ENCODE results near the gene PCDHGB7. TPM values are rescaled to one million over a fixed set of nuclear protein-coding genes. Genes with fewer than 3 reads are reported as not detected.
A peak's percentile ranks its signal among the peaks of the same experiment; 100 is the strongest.
"Not testable (repeated sequence)": the region's sequence is repeated elsewhere in the genome, so short reads cannot be mapped to it uniquely, and the experiment has no call there.

Gene PCDHGB7
- total RNA-seq, 1 experiment from 2014 or later, result 0.79 TPM

- not testable (repeated sequence) for DNase-seq (ENCODE audit: extremely low read depth, low read depth)
Observed at GRCh38 chr5:141394401-141395187, 22.9 kb upstream of the PCDHGB7 start.

GRCh38 chr5:141397756-141398551 is 19.5 kb upstream of the PCDHGB7 start, which contains the start of gene PCDHGB5:
Gene PCDHGB5 (plus strand): TSS chr5:141397947. CDS start chr5:141398128, 181 bp downstream.
- not testable (repeated sequence) for DNase-seq (ENCODE audit: extremely low read depth, low read depth)

- no peak for DNase-seq (ENCODE audit: extremely low read depth, low read depth)
Observed at GRCh38 chr5:141398608-141399007, 18.9 kb upstream of the PCDHGB7 start.

- DNase-seq (ENCODE audit: extremely low read depth, low read depth), result no peak
Observed at GRCh38 chr5:141399555-141400258, 17.8 kb upstream of the PCDHGB7 start.

DNA sequence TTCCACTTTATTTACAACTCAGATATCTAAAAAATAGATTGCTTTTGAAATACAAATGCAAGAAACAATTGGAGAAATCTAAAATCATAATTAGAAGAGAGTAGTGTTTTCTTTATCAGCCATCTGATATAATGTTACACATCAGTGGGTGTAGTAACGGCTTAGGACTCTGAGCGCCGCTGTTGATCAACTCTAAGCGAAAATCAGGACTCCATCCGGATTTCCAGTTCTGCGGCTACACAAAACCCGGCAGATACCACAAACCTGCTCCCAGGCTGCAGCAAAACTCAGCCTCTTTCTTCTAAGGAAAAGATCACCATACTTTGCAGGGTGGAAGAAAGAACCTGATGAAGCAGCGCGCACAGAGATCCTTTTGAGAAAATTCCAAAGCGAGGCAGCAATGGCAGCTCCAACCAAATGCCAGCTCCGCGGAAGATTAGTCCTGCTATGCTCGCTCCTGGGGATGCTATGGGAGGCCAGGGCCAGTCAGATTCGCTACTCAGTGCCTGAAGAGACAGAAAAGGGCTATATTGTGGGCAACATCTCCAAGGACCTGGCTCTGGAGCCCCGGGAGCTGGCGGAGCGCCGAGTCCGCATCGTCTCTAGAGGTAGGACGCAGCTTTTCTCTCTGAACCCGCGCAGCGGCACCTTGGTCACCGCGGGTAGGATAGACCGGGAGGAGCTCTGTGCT is 14.8 kb upstream of the PCDHGB7 start, which contains the start of gene PCDHGA9:
Gene PCDHGA9, plus strand, starts transcription at position 226 of the 691 bp plus-strand sequence. Its CDS starts 175 bp downstream, at position 401.
- peak; percentile 33 for DNase-seq (ENCODE audit: extremely low read depth, low read depth)

DNA sequence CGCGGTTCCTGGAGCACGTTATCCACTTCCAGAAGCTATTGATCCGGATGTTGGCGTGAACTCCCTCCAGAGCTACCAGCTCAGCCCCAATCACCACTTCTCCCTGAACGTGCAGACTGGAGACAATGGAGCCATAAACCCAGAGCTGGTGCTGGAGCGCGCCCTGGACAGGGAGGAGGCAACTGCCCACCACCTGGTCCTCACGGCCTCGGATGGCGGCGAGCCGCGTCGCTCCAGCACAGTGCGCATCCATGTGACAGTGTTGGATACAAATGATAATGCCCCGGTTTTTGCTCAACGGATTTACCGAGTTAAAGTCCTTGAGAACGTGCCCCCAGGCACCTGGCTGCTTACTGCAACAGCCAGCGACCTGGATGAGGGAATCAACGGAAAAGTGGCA is 14.1 kb upstream of the PCDHGB7 start:
- no peak for DNase-seq (ENCODE audit: extremely low read depth, low read depth)

DNA sequence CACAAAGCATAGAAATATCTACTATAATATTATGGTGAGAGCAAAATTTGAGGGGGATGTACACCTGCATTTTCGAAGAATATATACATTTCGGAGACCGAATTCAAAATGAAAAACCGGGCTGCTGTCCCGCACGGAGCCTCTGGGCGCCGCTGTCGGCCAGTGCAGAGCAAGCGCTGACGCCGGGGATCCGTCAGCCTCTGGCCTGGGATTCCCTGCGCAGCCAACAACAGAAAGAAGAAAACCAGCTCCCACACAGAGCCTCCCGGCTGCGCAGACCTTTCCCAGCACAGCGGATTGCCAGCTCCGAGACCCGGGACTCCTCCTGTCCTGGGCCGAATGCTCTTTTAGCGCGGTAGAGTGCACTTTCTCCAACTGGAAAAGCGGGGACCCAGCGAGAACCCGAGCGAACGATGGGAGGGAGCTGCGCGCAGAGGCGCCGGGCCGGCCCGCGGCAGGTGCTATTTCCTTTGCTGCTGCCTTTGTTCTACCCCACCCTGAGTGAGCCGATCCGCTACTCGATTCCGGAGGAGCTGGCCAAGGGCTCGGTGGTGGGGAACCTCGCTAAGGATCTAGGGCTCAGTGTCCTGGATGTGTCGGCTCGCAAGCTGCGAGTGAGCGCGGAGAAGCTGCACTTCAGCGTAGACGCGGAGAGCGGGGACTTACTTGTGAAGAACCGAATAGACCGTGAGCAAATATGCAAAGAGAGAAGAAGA is 9.5 kb upstream of the PCDHGB7 start, which contains the start of gene PCDHGB6:
Gene PCDHGB6, plus strand, starts transcription at position 232 of the 716 bp plus-strand sequence. Its CDS starts 182 bp downstream, at position 414.
- DNase-seq (ENCODE audit: extremely low read depth, low read depth), result not testable (repeated sequence)

DNA sequence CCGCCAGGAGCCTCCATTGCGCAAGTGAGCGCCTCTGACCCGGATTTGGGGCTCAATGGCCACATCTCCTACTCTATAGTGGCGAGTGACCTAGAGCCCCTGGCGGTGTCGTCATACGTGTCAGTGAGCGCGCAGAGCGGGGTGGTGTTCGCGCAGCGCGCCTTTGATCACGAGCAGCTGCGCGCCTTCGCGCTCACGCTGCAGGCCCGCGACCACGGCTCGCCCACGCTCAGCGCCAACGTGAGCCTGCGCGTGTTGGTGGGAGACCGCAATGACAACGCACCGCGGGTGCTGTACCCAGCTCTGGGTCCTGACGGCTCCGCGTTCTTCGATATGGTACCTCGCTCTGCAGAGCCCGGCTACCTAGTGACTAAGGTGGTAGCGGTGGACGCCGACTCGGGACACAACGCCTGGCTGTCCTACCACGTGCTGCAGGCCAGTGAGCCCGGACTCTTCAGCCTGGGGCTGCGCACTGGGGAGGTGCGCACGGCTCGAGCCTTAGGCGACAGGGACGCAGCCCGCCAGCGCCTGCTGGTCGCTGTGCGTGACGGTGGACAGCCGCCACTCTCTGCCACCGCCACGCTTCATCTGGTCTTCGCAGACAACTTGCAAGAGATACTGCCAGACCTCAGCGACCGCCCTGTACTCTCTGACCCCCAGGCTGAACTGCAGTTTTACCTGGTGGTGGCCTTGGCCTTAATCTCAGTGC is 7.7 kb upstream of the PCDHGB7 start:
- no peak for DNase-seq (ENCODE audit: extremely low read depth, low read depth)

DNA sequence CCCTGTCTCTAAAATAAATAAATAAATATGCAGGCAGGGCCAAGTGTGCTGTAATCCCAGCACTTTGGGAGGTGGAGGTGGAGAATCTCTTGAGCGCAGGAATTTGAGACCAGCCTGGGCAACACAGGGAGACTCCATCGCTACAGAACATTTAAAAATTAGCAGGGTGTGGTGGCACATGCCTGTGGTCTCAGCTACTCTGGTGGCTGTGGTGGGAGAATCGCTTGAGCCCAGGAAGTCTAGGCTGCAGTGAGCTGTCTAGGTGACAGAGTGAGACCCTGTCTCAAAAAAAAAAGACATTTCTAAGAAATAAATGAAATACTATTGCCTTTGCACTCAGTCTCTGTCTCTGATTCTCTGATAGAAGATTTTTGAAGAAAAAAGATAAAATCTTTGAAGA is 5.9 kb upstream of the PCDHGB7 start:
- DNase-seq (ENCODE audit: extremely low read depth, low read depth), result no peak

GRCh38 chr5:141412854-141413539 is 4.5 kb upstream of the PCDHGB7 start, which contains the start of gene PCDHGA10:
Gene PCDHGA10 (plus strand): TSS chr5:141412987. CDS start chr5:141413176, 189 bp downstream.
- DNase-seq (ENCODE audit: extremely low read depth, low read depth), result peak; percentile 82

- DNase-seq (ENCODE audit: extremely low read depth, low read depth), result no peak
Observed at GRCh38 chr5:141413540-141414069, 3.9 kb upstream of the PCDHGB7 start.

DNA sequence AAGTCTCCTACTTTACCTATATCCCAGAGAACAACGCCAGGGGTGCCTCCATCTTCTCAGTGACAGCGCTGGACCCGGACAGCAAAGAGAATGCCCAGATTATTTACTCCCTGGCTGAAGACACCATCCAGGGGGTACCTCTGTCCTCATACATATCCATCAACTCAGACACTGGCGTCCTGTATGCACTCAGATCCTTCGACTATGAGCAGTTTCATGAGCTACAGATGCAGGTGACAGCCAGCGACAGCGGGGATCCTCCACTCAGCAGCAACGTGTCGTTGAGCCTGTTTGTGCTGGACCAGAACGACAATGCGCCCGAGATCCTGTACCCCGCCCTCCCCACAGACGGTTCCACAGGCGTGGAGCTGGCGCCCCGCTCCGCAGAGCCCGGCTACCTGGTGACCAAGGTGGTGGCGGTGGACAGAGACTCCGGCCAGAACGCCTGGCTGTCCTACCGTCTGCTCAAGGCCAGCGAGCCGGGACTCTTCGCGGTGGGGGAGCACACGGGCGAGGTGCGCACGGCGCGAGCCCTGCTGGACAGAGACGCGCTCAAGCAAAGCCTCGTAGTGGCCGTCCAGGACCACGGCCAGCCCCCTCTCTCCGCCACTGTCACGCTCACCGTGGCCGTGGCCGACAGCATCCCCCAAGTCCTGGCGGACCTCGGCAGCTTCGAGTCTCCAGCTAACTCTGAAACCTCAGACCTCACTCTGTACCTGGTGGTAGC is 2.8 kb upstream of the PCDHGB7 start:
- not testable (repeated sequence) for DNase-seq (ENCODE audit: extremely low read depth, low read depth)

GRCh38 chr5:141415275-141415618 is 2.2 kb upstream of the PCDHGB7 start:
- not testable (repeated sequence) for DNase-seq (ENCODE audit: extremely low read depth, low read depth)

DNA sequence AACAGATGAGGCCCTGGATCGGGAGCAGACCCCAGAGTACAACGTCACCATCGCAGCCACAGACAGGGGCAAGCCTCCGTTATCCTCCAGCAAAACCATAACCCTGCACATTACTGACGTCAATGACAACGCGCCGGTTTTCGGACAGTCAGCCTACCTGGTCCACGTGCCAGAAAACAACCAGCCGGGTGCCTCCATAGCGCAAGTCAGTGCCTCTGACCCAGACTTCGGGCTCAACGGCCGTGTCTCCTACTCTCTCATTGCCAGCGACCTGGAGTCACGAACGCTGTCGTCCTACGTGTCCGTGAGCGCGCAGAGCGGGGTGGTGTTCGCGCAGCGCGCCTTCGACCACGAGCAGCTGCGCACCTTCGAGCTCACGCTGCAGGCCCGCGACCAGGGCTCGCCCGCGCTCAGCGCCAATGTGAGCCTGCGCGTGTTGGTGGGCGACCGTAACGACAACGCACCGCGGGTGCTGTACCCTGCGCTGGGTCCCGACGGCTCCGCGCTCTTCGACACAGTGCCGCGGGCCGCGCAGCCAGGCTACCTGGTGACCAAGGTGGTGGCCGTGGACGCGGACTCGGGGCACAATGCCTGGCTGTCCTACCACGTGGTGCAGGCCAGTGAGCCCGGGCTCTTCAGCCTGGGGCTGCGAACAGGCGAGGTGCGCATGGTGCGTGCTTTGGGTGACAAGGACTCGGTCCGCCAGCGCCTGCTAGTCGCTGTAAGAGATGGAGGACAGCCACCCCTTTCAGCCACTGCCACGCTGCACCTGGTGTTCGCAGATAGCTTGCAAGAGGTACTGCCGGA is 1.8 kb downstream of the PCDHGB7 start:
- DNase-seq (ENCODE audit: extremely low read depth, low read depth), result no peak

GRCh38 chr5:141420855-141421488 is 3.5 kb downstream of the PCDHGB7 start, which contains the start of gene PCDHGA11:
Gene PCDHGA11 (plus strand): TSS chr5:141421051. CDS start chr5:141421228, 177 bp downstream.
- DNase-seq (ENCODE audit: extremely low read depth, low read depth), result no peak

GRCh38 chr5:141421489-141421855 is 4.0 kb downstream of the PCDHGB7 start:
- DNase-seq (ENCODE audit: extremely low read depth, low read depth), result no peak
